COR-L47 (cell line): ENCODE results near the gene TSPAN18.

ENCODE experiments used
- DNase-seq: peaks from one replicate; lab custom pipeline; 2025; lab: John Stamatoyannopoulos, UW

The TSPAN18 gene

GRCh38 chr11:44848203-44848962 is 121.6 kb downstream of the TSPAN18 start:
- DNase-seq = no peak

- no peak for DNase-seq
Measured at GRCh38 chr11:44848963-44849350, 122.2 kb downstream of the TSPAN18 start.

- DNase-seq = no peak
Measured at GRCh38 chr11:44849424-44849823, 122.7 kb downstream of the TSPAN18 start.

- DNase-seq = no peak
Measured at GRCh38 chr11:44849922-44850321, 123.2 kb downstream of the TSPAN18 start.

- DNase-seq = no peak
Measured at GRCh38 chr11:44851496-44851895, 124.7 kb downstream of the TSPAN18 start.

- DNase-seq = no peak
Measured at GRCh38 chr11:44852159-44852747, 125.5 kb downstream of the TSPAN18 start.

- no peak for DNase-seq
Measured at GRCh38 chr11:44852952-44853351, 126.2 kb downstream of the TSPAN18 start.

- DNase-seq = no peak
Measured at GRCh38 chr11:44853666-44854065, 126.9 kb downstream of the TSPAN18 start.

GRCh38 chr11:44854086-44854485 is 127.3 kb downstream of the TSPAN18 start:
- no peak for DNase-seq

- no peak for DNase-seq
Measured at GRCh38 chr11:44854741-44855492, 128.2 kb downstream of the TSPAN18 start.

GRCh38 chr11:44855493-44855849 is 128.7 kb downstream of the TSPAN18 start:
- DNase-seq = no peak

GRCh38 chr11:44857490-44858090 is 130.8 kb downstream of the TSPAN18 start:
- no peak for DNase-seq

GRCh38 chr11:44858796-44859527 is 132.2 kb downstream of the TSPAN18 start:
- DNase-seq = no peak

- DNase-seq = no peak
Measured at GRCh38 chr11:44859528-44859925, 132.8 kb downstream of the TSPAN18 start.

GRCh38 chr11:44860346-44860745 is 133.6 kb downstream of the TSPAN18 start:
- DNase-seq = no peak

GRCh38 chr11:44861849-44862557 is 135.2 kb downstream of the TSPAN18 start:
- no peak for DNase-seq

- DNase-seq = no peak
Measured at GRCh38 chr11:44862558-44863101, 135.9 kb downstream of the TSPAN18 start.

GRCh38 chr11:44863231-44863630 is 136.5 kb downstream of the TSPAN18 start:
- DNase-seq = no peak

GRCh38 chr11:44865866-44866272 is 139.1 kb downstream of the TSPAN18 start:
- DNase-seq = peak; percentile 28

GRCh38 chr11:44866286-44866685 is 139.5 kb downstream of the TSPAN18 start:
- DNase-seq = no peak

GRCh38 chr11:44868021-44868420 is 141.3 kb downstream of the TSPAN18 start:
- no peak for DNase-seq
